ENCODE results near the gene SLC15A3. TPM values are rescaled to one million over a fixed set of nuclear protein-coding genes. Genes with fewer than 3 reads are reported as not detected.

The SLC15A3 gene
- total RNA-seq, 4 donors from 2014 or later = 5.9 to 44.5 (median 28.7) TPM

DNA sequence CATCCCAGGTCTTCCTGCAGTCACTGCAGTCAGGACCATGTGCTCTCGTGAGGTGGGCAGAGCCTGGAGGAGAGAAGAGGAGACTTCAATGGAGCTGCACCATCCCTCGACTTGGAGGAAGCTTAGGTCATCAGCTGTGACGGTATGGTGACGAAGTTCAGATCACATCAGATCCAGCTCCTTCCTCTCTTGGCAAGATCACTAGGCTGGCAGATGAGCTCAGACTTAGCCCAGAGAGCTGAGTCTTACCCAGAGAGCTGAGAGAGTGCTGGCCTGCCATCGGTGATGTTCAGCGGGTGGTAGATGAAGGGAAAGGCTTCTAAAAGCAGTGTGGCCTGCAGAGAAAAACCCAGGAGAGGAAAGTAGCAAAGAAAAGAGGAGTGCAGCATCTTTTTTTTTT is 1.8 kb upstream of the SLC15A3 start:
- Histone ChIP-seq H3K27ac (no peak overlapping the region), H3K27me3 (no peaks in the 10 kb centered on the region), H3K36me3 (no peaks in the 10 kb centered on the region), H3K4me3 (no peak overlapping the region), H3K4me1 (peaks cover 0 to 9% of the 10 kb centered on the region in 2 donors), H3K9me3 (no peaks in the 10 kb centered on the region)
- intact Hi-C loops (cut with DNase I; ENCODE audit: low total_unique reads) = no loop called here
- TF ChIP-seq, protein P1, sequence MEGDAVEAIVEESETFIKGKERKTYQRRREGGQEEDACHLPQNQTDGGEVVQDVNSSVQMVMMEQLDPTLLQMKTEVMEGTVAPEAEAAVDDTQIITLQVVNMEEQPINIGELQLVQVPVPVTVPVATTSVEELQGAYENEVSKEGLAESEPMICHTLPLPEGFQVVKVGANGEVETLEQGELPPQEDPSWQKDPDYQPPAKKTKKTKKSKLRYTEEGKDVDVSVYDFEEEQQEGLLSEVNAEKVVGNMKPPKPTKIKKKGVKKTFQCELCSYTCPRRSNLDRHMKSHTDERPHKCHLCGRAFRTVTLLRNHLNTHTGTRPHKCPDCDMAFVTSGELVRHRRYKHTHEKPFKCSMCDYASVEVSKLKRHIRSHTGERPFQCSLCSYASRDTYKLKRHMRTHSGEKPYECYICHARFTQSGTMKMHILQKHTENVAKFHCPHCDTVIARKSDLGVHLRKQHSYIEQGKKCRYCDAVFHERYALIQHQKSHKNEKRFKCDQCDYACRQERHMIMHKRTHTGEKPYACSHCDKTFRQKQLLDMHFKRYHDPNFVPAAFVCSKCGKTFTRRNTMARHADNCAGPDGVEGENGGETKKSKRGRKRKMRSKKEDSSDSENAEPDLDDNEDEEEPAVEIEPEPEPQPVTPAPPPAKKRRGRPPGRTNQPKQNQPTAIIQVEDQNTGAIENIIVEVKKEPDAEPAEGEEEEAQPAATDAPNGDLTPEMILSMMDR (IDR thresholded peaks at IDR 0.05) = no peak
- TF ChIP-seq POLR2A (IDR thresholded peaks at IDR 0.05) = no peak
- DNase-seq = no peak

DNA sequence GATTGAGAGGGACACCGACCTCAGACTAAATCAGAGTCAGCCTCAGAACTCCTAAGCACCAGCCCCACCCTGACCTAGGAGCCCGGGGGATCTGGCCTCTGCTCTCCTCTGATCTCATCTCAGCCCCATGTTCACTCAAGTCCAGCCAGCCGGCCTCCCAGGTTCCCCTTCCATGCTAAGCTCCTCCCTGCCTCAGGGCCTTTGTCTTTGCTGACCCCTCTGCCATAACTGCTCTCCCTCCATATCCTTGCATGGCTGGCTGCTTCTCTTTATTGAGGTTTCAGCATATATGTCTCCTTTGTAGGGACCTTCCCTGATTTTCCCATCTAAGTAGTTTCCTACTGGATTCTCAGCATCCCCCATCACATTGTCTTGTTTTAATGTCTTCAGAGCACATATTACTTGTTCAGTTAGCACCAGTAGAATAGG is 780 bp upstream of the SLC15A3 start:
- no peak for DNase-seq

DNA sequence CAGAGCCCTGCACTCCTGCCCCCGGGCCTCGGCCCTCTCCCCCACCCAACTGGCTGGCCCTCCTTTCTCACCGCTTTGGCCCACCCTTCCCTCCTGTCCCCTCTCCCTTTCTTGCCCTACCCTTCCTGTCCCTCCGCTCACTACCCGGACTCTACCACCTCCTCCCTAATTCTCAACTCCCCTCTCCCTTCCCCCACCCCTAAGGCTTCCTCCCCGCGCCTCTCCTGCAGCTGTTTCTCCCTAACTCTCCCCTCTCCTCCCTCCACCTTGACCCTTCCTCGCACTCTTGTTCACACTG is 421 bp downstream of the SLC15A3 start:
- TF ChIP-seq, protein P1 (IDR thresholded peaks at IDR 0.05) = no peak
- no peak for TF ChIP-seq POLR2A (IDR thresholded peaks at IDR 0.05)
- Histone ChIP-seq H3K4me3 (peak overlapping the region; percentile 55 to 63), H3K27me3 (no peaks in the 10 kb centered on the region), H3K27ac (peak overlapping the region; percentile 94 to 96), H3K9me3 (no peaks in the 10 kb centered on the region), H3K4me1 (peaks cover 0 to 9% of the 10 kb centered on the region in 2 donors), H3K36me3 (no peaks in the 10 kb centered on the region)
- peak; percentile 34 to 38 for DNase-seq
- intact Hi-C loops (cut with DNase I; ENCODE audit: low total_unique reads) = no loop called here

More for the DNA sequence above, 780 bp upstream of the SLC15A3 start:
- Histone ChIP-seq H3K9me3 (no peaks in the 10 kb centered on the region), H3K27me3 (no peaks in the 10 kb centered on the region), H3K4me1 (peaks cover 0 to 9% of the 10 kb centered on the region in 2 donors), H3K27ac (peak overlapping the region; percentile 94 to 96), H3K4me3 (peak overlapping the region; percentile 55 to 63), H3K36me3 (no peaks in the 10 kb centered on the region)
- intact Hi-C loops (cut with DNase I; ENCODE audit: low total_unique reads) = no loop called here
- TF ChIP-seq POLR2A (IDR thresholded peaks at IDR 0.05) = no peak
- TF ChIP-seq, protein P1 (IDR thresholded peaks at IDR 0.05) = no peak

DNA sequence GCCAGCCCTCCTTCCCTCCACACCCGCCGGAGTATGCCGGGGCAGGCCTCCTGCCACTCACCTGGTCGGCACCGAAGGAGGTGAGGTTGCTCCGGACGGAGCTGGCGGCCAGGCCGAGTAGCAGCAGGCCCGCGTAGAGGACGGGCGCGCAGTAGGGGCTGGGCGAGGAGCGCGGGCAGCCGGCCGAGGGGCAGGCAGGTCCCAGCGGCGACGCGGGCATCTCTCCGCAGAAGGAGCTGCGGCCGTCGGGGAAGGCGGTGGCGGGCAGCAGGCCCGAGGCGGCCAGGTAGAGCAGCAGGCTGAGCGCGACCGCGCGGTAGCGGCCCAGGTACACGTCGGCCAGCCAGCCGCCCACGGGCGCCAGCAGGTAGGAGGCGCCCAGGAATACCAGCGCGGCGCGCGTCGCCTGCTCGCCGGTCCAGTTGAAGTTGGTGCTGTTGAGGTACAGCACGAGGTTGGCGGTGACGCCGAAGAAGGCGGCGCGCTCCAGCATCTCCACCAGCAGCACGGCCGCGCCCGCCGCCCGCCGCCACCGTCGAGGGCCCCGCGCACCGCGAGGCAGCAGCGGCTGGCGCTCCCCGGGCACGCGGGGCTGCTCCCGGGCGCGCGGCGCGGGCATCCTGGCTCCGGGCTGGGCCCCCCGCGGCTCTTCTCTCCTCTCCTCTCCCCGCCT is 907 bp downstream of the SLC15A3 start:
- H3K4me1 ChIP-seq = peaks cover 0 to 9% of the 10 kb centered on the region in 2 donors
- peak overlapping the region; percentile 55 to 63 for H3K4me3 ChIP-seq
- H3K27ac ChIP-seq = peak overlapping the region; percentile 94 to 96
- DNase-seq = peak in 1 of 2 donors; percentile 51
- TF ChIP-seq, protein P1 (IDR thresholded peaks at IDR 0.05) = no peak
- no peak for TF ChIP-seq POLR2A (IDR thresholded peaks at IDR 0.05)
- no peaks in the 10 kb centered on the region for H3K36me3 ChIP-seq
- no peaks in the 10 kb centered on the region for H3K27me3 ChIP-seq
- H3K9me3 ChIP-seq = no peaks in the 10 kb centered on the region
- intact Hi-C loops (cut with DNase I; ENCODE audit: low total_unique reads) = no loop called here

DNA sequence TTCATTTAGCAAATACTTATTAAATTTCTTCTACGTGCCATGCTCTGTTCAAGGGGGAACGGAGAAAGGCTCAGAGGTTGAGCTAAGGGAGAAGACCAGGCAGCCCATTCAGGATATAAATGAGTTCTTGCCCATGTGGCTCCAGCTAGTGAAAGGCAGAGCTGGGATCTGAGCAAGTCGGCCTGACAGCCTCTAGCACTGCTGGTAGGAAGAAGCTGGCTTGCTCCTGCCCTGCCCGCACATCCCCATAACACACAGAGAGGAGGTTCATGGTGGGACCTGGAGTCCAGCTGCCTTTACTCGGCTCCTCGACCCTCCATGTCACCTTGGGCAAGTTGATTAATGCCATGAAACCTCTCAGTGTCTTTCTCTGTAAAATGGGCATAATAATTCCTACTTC is 2.0 kb downstream of the SLC15A3 start:
- H3K27me3 ChIP-seq = no peaks in the 10 kb centered on the region
- H3K27ac ChIP-seq = no peak overlapping the region
- H3K9me3 ChIP-seq = no peaks in the 10 kb centered on the region
- H3K36me3 ChIP-seq = no peaks in the 10 kb centered on the region
- DNase-seq = no peak
- H3K4me1 ChIP-seq = peaks cover 0 to 9% of the 10 kb centered on the region in 2 donors
- no peak overlapping the region for H3K4me3 ChIP-seq
- TF ChIP-seq POLR2A (IDR thresholded peaks at IDR 0.05) = no peak
- TF ChIP-seq, protein P1 (IDR thresholded peaks at IDR 0.05) = no peak
- intact Hi-C loops (cut with DNase I; ENCODE audit: low total_unique reads) = no loop called here
